H1 (cell line): ENCODE results near the gene WNT9A. TPM values are rescaled to one million over a fixed set of nuclear protein-coding genes. Genes with fewer than 3 reads are reported as not detected.

Experiments used
- CTCF ChIA-PET: fragments of 300-600 bp; sonication (Branson Sonifier 250); formaldehyde crosslinking; loops from one replicate; lab custom pipeline; 2021; ENCODE audit not compliant: partially characterized antibody; lab: Charles Lee
- POLR2A ChIA-PET: fragments of 300-600 bp; sonication (Branson Sonifier 250); formaldehyde crosslinking; loops from one replicate; lab custom pipeline; 2021; ENCODE audit warnings: inconsistent platforms; ENCODE audit not compliant: partially characterized antibody; lab: Charles Lee
- DNase-seq, 2 experiments: peaks; one replicate each; pipeline versions ENCODE4 v3.0.0 to v3.0.0-alpha.2; 2010 to 2022; ENCODE audit warnings: low spot score in 2 of 2, low read depth in 1 of 2, mixed read lengths in 1 of 2
- FAIRE-seq: peaks from 2 replicates; lab custom pipeline; 2011; peaks lifted over from hg19 to GRCh38; lab: Jason Lieb, UNC
- H2AFZ ChIP-seq: 2 replicates; pipeline ENCODE4 v1.8.1; 2012; ENCODE audit warnings: low read length, inconsistent platforms
- H2AK5ac ChIP-seq: 2 replicates; pipeline ENCODE4 v1.6.1; 2013; ENCODE audit warnings: low read depth, low read length
- H2BK120ac ChIP-seq: replicated peaks from 2 replicates; pipeline ENCODE3; 2013; ENCODE audit warnings: low read depth, low read length, inconsistent platforms
- H2BK12ac ChIP-seq: 2 replicates; pipeline ENCODE4 v1.6.1; 2013; ENCODE audit warnings: low read depth, low read length
- H2BK15ac ChIP-seq: 2 replicates; pipeline ENCODE4 v1.6.1; 2013; ENCODE audit warnings: low read length
- H2BK20ac ChIP-seq: 2 replicates; pipeline ENCODE4 v1.6.1; 2013; ENCODE audit warnings: low read length
- H2BK5ac ChIP-seq: 2 replicates; pipeline ENCODE4 v1.6.1; 2013; ENCODE audit warnings: low read depth, low read length
- H3K14ac ChIP-seq: 2 replicates; pipeline ENCODE4 v1.6.1; 2013; ENCODE audit warnings: inconsistent platforms; ENCODE audit not compliant: insufficient read length
- H3K18ac ChIP-seq: 2 replicates; pipeline ENCODE4 v1.6.1; 2013; ENCODE audit warnings: low read length; ENCODE audit errors: extremely low read depth
- H3K23ac ChIP-seq: 2 replicates; pipeline ENCODE4 v1.6.1; 2013; ENCODE audit warnings: inconsistent platforms; ENCODE audit not compliant: insufficient read length
- H3K23me2 ChIP-seq: 2 replicates; pipeline ENCODE4 v1.6.1; 2013; ENCODE audit warnings: low read depth, low read length
- H3K27ac ChIP-seq: 2 replicates; pipeline ENCODE4 v1.6.1; 2011; ENCODE audit warnings: low read depth, low read length, inconsistent platforms
- H3K27me3 ChIP-seq, 4 experiments: replicated peaks in 1 of 4; 1 replicate in 1 of 4; 2 replicates in 3 of 4; pipeline versions ENCODE4 v1.6.1 to v1.8.1; 2011 to 2013; ENCODE audit warnings: low read length in 3 of 4, mild to moderate bottlenecking in 3 of 4, inconsistent platforms in 2 of 4, mixed read lengths in 2 of 4, moderate library complexity in 1 of 4; ENCODE audit not compliant: control insufficient read depth in 3 of 4, insufficient read depth in 3 of 4; ENCODE audit errors: extremely low read depth in 1 of 4
- H3K36me3 ChIP-seq, 4 experiments: 2 replicates each; pipeline versions ENCODE4 v1.6.1 to v1.8.1; 2011 to 2013; ENCODE audit warnings: mild to moderate bottlenecking in 4 of 4, low read length in 3 of 4, moderate library complexity in 2 of 4, control low read depth in 1 of 4, inconsistent platforms in 1 of 4; ENCODE audit not compliant: insufficient read depth in 4 of 4, control insufficient read depth in 2 of 4
- H3K4ac ChIP-seq: replicated peaks from 2 replicates; pipeline ENCODE3; 2013; ENCODE audit warnings: low read length, low read depth, mixed read lengths, inconsistent platforms; ENCODE audit not compliant: insufficient read length
- H3K4me1 ChIP-seq, 4 experiments: replicated peaks in 1 of 4; 1 replicate in 1 of 4; 2 replicates in 3 of 4; pipeline versions ENCODE4 v1.6.1 to v1.8.1; 2011 to 2013; ENCODE audit warnings: low read length in 3 of 4, inconsistent platforms in 2 of 4, mixed read lengths in 1 of 4; ENCODE audit not compliant: insufficient read depth in 4 of 4, control insufficient read depth in 3 of 4
- H3K4me2 ChIP-seq, 2 experiments: 2 replicates each; pipeline versions ENCODE4 v1.6.1 to v1.8.1; 2011 to 2013; ENCODE audit warnings: low read depth in 2 of 2, low read length in 2 of 2, control low read depth in 1 of 2, inconsistent platforms in 1 of 2, mild to moderate bottlenecking in 1 of 2; ENCODE audit not compliant: insufficient read depth in 1 of 2
- H3K4me3 ChIP-seq, 4 experiments: fragments of 200-600, 300-600 bp in 1 of 4; sonication (generic), shearing (Covaris generic), sonication (Bioruptor Twin) in 1 of 4; 2 replicates each; pipeline versions ENCODE4 v1.5.1 to v1.8.1; 2011 to 2016; ENCODE audit warnings: low read length in 4 of 4, low read depth in 3 of 4, control low read depth in 2 of 4, inconsistent platforms in 2 of 4, mild to moderate bottlenecking in 2 of 4, mixed read lengths in 1 of 4, moderate library complexity in 1 of 4; ENCODE audit not compliant: insufficient read depth in 2 of 4; ENCODE audit errors: extremely low read depth in 1 of 4
- H3K56ac ChIP-seq: replicated peaks from 2 replicates; pipeline ENCODE3; 2013; ENCODE audit warnings: low read depth, mild to moderate bottlenecking, mixed read lengths, low read length, inconsistent platforms; ENCODE audit not compliant: insufficient read length
- H3K79me1 ChIP-seq: 2 replicates; pipeline ENCODE4 v1.6.1; 2013; ENCODE audit warnings: low read depth, low read length, control low read depth
- H3K79me2 ChIP-seq, 2 experiments: 2 replicates each; pipeline versions ENCODE4 v1.6.1 to v1.8.1; 2012 to 2013; ENCODE audit warnings: low read length in 2 of 2, mild to moderate bottlenecking in 2 of 2, inconsistent platforms in 1 of 2; ENCODE audit not compliant: insufficient read depth in 2 of 2, control insufficient read depth in 1 of 2
- H3K9ac ChIP-seq, 4 experiments: replicated peaks in 1 of 4; 1 replicate in 1 of 4; 2 replicates in 3 of 4; pipeline versions ENCODE4 v1.6.1 to v1.8.1; 2011 to 2013; ENCODE audit warnings: low read depth in 3 of 4, low read length in 3 of 4, control low read depth in 2 of 4, mild to moderate bottlenecking in 2 of 4, moderate library complexity in 2 of 4, inconsistent platforms in 1 of 4; ENCODE audit errors: extremely low read depth in 1 of 4
- H3K9me3 ChIP-seq, 2 experiments: 2 replicates each; pipeline versions ENCODE4 v1.6.1 to v1.8.1; 2012 to 2013; ENCODE audit warnings: mild to moderate bottlenecking in 2 of 2, moderate library complexity in 2 of 2, control low read depth in 1 of 2, inconsistent platforms in 1 of 2, low read depth in 1 of 2, low read length in 1 of 2, mixed read lengths in 1 of 2; ENCODE audit not compliant: insufficient read depth in 2 of 2
- H4K20me1 ChIP-seq, 2 experiments: replicated peaks in 1 of 2; 2 replicates each; pipeline versions ENCODE3 to v1.8.1; 2011 to 2013; ENCODE audit warnings: inconsistent platforms in 2 of 2, low read length in 2 of 2, mild to moderate bottlenecking in 1 of 2; ENCODE audit not compliant: insufficient read depth in 2 of 2, control insufficient read depth in 1 of 2
- H4K5ac ChIP-seq: 2 replicates; pipeline ENCODE4 v1.6.1; 2013; ENCODE audit warnings: low read length, low read depth, mixed read lengths, inconsistent platforms; ENCODE audit not compliant: insufficient read length
- H4K8ac ChIP-seq: 2 replicates; pipeline ENCODE4 v1.8.0; 2013; ENCODE audit warnings: mild to moderate bottlenecking, moderate library complexity, low read length, inconsistent platforms; ENCODE audit not compliant: insufficient read depth; ENCODE audit errors: extremely low read depth
- H4K91ac ChIP-seq: replicated peaks from 2 replicates; pipeline ENCODE3; 2013; ENCODE audit warnings: low read length, mixed read lengths, inconsistent platforms; ENCODE audit not compliant: insufficient read length
- CBX8 ChIP-seq: fragments of 300-800, 300-1000 bp; sonication (generic); IDR thresholded peaks from 2 replicates; pipeline ENCODE4 v1.7.1; 2016; ENCODE audit warnings: low read depth, low read length, borderline replicate concordance
- CHD2 ChIP-seq: IDR thresholded peaks from 2 replicates; pipeline ENCODE4 v1.6.1; 2012; ENCODE audit warnings: low read length, improper control_type of control experiment
- FOSL1 ChIP-seq: IDR thresholded peaks from 2 replicates; pipeline ENCODE4 v1.6.1; 2011; ENCODE audit warnings: mild to moderate bottlenecking, low read depth, low read length, moderate library complexity; ENCODE audit not compliant: insufficient read depth
- KDM1A ChIP-seq: fragments of 200-600, 300-600 bp; sonication (generic); IDR thresholded peaks from 2 replicates; pipeline ENCODE4 v1.7.1; 2016; ENCODE audit warnings: mild to moderate bottlenecking, low read length, borderline replicate concordance
- SIX5 ChIP-seq: IDR thresholded peaks from 2 replicates; pipeline ENCODE4 v1.6.1; 2011; ENCODE audit warnings: mild to moderate bottlenecking, low read depth, low read length
- WGBS, 2 experiments: shearing (Covaris generic) in 1 of 2; methylation state at CpG; one replicate each; pipeline versions ENCODE4 v1.1.6 to v1.1.7; 2013 to 2015; ENCODE audit warnings: low lambda C conversion rate in 2 of 2, mixed read lengths in 2 of 2, inconsistent platforms in 1 of 2, low coverage in 1 of 2, missing lambda C conversion rate in 1 of 2; ENCODE audit not compliant: insufficient replicate concordance in 2 of 2, insufficient coverage in 1 of 2, insufficient read length in 1 of 2; ENCODE audit errors: extremely low coverage in 1 of 2, missing lambda C conversion rate in 1 of 2; 5-methylcytosine and 5-hydroxymethylcytosine counted together
- polyA plus RNA-seq, 7 experiments: library from polyadenylated mRNA; depleted of rRNA in 3 of 7; stranded (reverse) in 5 of 7; unstranded in 2 of 7; fragments of >200 nt in 5 of 7; fragments of 200-250 nt in 2 of 7; gene quantifications; 1 replicate in 5 of 7; 2 replicates in 1 of 7; 4 replicates in 1 of 7; pipeline versions ENCODE4 v1.2.1 to v1.2.3, GENCODE V29; 2011 to 2013; ENCODE audit warnings: missing spikeins in 2 of 7, mixed read lengths in 2 of 7
- total RNA-seq: library from RNA; stranded (reverse); fragmentation: NEBNext Ultra II Directional; extraction: Animal tissue kit (Norgen Biotek cat#: 25700); gene quantifications from 2 replicates; pipeline ENCODE4 v1.2.1, GENCODE V29; 2021

Gene WNT9A
- total and polyA plus RNA-seq, 2 of the 8 experiments (the other 6 are each of a cell fraction or from before 2014, with no cell fraction given), result 1.1 to 1.5 TPM

GRCh38 chr1:227869279-227869842 is 78.4 kb downstream of the WNT9A start:
- no peak overlapping the region for H2BK12ac ChIP-seq
- 91% methylated on average over 5 of the region's 5 CpGs; no CpG with 5 or more reads in 1 of the 2 experiments for WGBS, 2 experiments

More at GRCh38 chr1:227869279-227869842, 78.4 kb downstream of the WNT9A start:
- Histone ChIP-seq H2BK120ac (no peak overlapping the region), H3K36me3 (no peaks in the 10 kb centered on the region), H3K23me2 (no peaks in the 10 kb centered on the region), H3K27me3 (no peaks in the 10 kb centered on the region), H3K14ac (no peak overlapping the region), H3K79me2 (no peaks in the 10 kb centered on the region), H3K4me2 (no peak overlapping the region), H3K27ac (no peak overlapping the region), H2BK20ac (no peak overlapping the region), H2AFZ (no peak overlapping the region), H3K56ac (no peak overlapping the region), H3K18ac (no peak overlapping the region), H4K91ac (no peak overlapping the region), H3K23ac (no peak overlapping the region), H4K20me1 (no peaks in the 10 kb centered on the region), H3K4me1 (no peaks in the 10 kb centered on the region), H2BK15ac (no peak overlapping the region), H2AK5ac (no peak overlapping the region), H3K4ac (no peak overlapping the region), H3K4me3 (no peak overlapping the region), H4K5ac (no peak overlapping the region), H3K9ac (no peak overlapping the region), H4K8ac (no peak overlapping the region), H2BK5ac (no peak overlapping the region), H3K79me1 (no peaks in the 10 kb centered on the region), H3K9me3 (no peaks in the 10 kb centered on the region)
- CTCF ChIA-PET, result no interaction called here
- FAIRE-seq, result no peak
- TF ChIP-seq KDM1A, result no peak
- TF ChIP-seq CHD2, result no peak
- TF ChIP-seq SIX5, result no peak
- TF ChIP-seq FOSL1, result no peak
- no peak for TF ChIP-seq CBX8
- POLR2A ChIA-PET, result interaction anchor here (0.6 kb wide), 1 partner anchor 35 kb away, joined by 3 read pairs; no protein-coding TSS in a partner anchor
- DNase-seq, result no peak
